Activated T-cell treated with anti-CD3 and anti-CD28 coated beads for 24 hours (primary cell): ENCODE measurements around the gene ATP6V1G1.

ENCODE experiments used
- DNase-seq: peaks from one replicate; pipeline ENCODE4 v3.0.0-alpha.2; 2020; ENCODE audit warnings: low read depth

The ATP6V1G1 gene

DNA sequence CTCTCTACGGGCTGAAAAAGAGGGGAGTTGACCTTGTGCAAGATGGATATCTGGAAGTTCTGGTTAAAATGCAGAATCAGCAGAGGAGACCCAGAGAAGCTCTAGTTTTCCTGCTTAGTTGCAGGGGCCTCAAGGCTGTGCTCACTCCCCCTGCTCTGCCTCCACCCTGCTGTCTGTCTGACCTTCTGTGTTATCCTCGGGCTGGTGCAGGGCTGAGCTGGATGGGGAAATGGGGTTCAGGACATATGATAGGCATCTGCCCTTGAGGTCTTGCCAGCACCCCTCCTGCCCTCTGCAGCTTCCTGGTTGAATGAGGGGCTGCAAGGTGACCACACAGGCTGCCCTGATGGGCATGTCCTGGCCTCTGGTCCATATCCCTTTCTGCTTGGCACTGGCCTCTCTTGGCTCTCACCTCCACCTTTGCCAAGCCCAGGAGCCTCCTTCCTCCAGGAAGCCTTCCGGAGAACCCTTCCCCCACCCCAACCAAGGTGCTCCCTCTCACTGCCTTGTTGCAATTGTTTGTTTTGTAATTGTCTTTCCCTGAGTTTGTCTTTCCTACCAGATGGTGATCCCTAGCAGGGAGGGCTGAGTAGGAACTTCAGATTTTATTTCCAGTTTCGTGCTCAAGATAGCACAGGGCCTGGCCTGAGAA is 24.8 kb downstream of the ATP6V1G1 start:
- DNase-seq = no peak

GRCh38 chr9:114613087-114613486 is 25.5 kb downstream of the ATP6V1G1 start:
- DNase-seq = no peak

DNA sequence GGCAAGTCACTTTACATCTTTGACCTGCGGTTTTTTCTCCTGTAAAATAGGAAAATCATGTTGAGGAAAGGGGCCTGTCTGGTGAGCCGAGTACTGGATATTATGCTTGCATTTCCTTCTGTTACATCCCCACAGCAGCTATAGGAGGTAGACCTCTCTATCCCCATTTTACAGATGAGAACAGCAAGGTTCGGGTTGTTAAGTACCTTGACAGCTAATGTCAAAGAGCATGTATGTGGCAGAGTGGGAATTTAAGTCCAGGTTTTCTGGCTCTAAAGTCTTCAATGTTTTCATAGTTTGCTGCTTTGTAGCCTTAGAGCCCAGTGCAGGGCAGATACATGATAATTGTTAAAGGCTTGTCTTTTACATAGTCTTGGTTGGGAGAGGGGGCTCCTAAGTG is 26.4 kb downstream of the ATP6V1G1 start:
- no peak for DNase-seq

DNA sequence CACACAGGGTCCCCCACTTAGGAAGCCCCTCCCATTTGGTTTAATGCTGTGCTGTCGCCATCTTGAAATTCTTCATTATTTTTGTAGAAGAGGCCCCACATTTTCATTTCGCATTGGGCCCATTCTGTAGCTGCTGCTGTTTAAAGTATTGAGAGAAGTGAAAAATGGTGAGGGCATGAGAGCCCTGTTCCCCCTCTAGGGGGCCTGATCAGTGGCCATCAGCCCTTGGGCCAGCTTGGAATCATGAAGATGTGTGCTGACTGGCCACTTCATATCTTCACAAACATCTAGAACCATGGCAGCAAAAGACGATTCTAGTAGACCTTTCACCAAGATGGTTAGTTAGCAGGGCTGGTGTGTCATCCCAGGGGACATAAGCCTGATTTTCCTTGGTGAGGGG is 26.8 kb downstream of the ATP6V1G1 start:
- no peak for DNase-seq

GRCh38 chr9:114616684-114617520 is 29.3 kb downstream of the ATP6V1G1 start:
- no peak for DNase-seq

DNA sequence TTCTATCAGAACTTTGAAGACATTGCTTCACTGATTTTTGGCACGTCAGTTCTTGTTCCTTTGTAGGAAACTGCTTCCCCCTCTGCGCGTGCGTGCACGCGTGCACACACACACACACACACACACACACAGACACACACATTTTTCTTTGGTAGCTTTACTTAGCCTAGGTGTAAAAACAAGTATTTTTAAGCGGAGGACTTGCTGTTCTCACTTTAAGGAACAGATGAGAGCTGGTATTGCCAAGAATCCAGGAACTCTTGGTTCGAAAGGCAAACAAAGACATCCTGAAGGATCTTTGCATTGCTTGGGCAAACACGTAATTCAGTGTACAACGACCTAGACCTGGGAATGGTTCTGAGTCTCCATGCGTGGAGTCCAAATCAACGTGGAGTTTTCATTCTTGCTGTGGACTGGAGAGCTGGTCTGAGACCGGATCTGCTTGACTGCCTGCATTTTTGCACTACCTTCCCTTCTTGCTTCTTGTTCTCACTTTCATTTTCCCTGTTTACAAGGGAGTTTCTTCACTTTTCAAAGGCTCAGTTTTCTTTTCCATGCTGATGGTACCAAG is 31.7 kb downstream of the ATP6V1G1 start:
- DNase-seq = no peak

GRCh38 chr9:114621561-114621960 is 34.0 kb downstream of the ATP6V1G1 start:
- no peak for DNase-seq

DNA sequence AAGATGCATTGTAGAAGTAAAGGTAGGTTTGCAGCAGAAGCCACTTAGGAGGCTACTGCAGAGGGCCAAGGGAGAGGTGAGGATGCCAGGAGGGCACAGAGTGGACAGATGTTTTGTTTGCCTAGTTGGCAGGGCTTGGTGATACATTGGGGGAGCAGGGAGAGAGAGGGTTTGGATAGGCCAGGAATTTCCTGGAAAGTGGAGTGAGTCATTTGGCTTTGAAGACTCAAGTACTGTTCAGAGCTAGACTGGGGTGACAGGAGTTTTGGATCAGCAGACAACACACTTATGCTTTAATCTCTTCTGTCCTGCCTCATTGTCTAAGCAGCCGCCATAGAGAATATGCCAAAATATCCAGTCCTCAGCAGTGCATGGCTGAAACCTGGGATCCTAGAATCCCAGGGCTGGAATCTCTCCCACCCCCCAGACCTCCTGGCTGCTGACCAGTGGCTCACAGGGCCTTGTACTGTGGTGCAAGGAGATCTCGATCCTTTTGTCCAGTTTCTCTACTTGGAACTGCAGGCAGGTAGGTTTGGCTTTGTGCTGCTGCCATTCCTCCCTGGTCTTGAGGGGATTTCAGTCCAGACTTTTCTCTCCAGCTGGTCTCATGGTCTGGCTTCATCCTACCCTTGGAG is 34.5 kb downstream of the ATP6V1G1 start:
- DNase-seq = no peak

DNA sequence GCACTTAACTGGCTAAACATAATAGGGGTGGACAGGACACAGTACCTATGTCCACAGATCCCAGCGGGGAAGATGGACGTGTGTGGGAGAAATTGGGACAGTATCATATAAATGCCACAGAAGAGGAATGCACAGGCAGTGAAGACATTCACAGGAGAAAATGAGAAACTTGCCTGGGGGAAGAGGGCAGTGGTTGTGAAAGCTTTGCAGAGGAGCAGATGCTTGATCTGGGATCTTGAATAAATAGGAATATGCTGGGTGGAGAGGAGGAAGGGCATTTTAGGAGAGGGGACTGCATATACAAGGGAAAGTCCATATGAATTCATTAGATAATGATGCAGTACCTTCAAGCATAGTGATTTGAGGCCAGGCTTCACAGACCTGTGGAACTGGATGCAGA is 37.1 kb downstream of the ATP6V1G1 start:
- DNase-seq = no peak

GRCh38 chr9:114626415-114627020 is 38.9 kb downstream of the ATP6V1G1 start:
- no peak for DNase-seq

DNA sequence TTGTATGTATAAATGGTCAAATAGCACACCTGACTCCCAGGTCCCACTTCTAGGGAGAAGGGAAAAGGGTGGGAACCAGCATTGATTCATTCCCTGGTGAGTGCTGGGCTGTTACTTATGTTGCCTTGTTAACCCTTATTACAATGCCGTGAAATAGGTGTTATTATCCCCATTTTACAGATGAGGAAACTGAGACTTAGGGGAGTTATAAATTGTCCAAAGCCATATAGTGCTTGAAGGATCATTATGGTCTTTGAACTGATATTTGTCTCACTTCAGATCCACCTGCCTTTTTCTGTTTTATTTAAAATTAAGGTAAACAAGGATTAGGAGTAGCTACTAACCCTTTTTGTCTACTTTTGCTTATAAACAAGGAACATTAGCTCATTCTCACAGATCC is 40.0 kb downstream of the ATP6V1G1 start:
- no peak for DNase-seq

DNA sequence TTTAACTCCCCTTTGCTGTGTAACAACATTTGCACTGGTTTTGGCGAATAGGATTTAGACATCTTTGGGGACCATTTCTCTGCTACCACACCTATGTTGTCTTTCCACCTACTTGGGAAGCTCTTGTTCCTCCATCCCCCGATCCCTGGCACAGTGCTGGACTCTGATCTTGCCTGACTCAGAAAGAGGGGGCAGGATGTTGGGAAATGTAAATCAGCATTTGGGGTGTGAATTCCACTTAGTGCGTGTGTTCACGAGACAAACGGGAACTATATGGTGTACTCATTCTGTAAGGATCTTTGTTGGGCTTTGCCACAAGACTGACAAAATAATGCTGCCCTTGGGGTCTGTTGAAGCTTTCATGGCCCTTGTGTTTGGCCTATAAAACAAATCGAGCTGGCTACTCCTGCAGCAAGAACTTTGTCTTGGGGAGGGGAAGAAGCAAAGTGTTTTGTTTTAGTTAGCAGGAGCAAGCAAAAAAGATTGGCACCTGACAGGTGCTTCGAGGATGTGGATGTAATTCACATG is 42.1 kb downstream of the ATP6V1G1 start:
- no peak for DNase-seq

DNA sequence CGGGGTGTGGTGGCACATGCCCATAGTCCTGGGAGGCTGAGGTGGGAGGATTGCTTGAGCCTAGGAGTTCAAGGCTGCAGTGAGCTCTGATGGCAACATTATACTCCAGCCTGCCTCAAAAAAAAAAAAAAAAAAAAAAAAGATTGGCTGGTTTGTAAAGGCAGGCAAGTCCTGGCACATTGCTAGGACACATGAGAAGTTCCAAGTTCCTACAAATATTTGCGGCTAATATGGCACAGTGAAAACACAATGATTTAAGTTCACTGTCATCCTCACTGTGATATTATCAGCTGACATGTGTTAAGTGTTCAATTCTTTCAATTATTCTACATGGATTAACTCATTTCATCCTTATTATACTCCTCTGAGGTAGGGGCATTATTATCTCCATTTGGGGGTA is 43.6 kb downstream of the ATP6V1G1 start:
- DNase-seq = no peak

- DNase-seq = no peak
These were observed 46.0 kb downstream of the ATP6V1G1 start for GRCh38 chr9:114633438-114634089.

- no peak for DNase-seq
These were observed 46.8 kb downstream of the ATP6V1G1 start for GRCh38 chr9:114634387-114634786.

- no peak for DNase-seq
These were observed 50.8 kb downstream of the ATP6V1G1 start for GRCh38 chr9:114638404-114638803.

DNA sequence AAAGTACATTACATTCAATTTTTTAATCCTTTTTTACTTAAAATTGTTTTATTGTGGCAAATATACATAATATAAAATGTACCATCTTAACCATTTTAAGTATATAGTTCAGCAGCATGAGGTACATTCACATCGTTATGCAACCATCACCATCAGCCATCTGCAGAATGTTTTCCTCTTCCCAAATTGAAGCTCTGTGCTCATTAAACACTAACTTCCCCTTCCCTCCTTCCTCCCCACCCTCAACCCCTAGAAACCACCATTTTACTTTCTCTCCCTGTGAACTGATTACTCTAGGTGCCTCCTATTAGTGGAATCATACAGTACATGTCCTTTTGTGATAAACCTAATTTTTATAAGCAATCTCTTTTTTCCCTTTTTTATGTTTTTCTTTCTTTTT is 54.4 kb downstream of the ATP6V1G1 start:
- no peak for DNase-seq

- DNase-seq = no peak
These were observed 55.4 kb downstream of the ATP6V1G1 start for GRCh38 chr9:114643001-114643400.

DNA sequence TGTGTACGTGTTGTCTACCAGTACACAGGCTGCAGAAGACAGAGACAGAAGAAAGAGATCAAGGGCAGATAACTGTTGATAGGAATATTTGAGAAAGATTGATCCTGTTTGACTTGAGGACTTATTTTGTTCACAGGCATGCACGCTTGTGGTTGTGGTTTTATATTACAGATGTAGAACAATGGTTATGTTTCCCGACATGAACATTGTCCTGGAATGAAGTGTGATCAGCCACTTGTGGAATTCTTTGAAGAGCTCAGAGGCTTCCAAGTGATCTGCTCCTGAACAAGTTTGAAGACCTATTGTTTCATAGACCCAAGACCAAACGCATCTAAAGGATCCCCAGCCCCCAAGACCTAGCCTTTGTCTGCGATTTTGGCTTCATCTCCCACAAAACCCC is 56.3 kb downstream of the ATP6V1G1 start:
- no peak for DNase-seq
